ENCODE data around the gene TM2D3. TPM values are rescaled to one million over a fixed set of nuclear protein-coding genes. Genes with fewer than 3 reads are reported as not detected.
A peak's percentile ranks its signal among the peaks of the same experiment; 100 is the strongest.

TM2D3 gene
- total and polyA plus RNA-seq, 10 of the 15 experiments (the other 5 are each of a cell fraction or from before 2014, with no cell fraction given), result 28.3 to 84.5 (median 45.0) TPM

GRCh38 chr15:101620671-101621070, 31.5 kb downstream of the TM2D3 start:
- intact Hi-C loops (cut with micrococcal nuclease; ENCODE audit: unreplicated experiment), result no loop called here
- no peak for ATAC-seq
- no peaks in the 10 kb centered on the region for H3K79me2 ChIP-seq (ENCODE audit: control insufficient read depth, insufficient read depth, low read length)
- H4K20me1 ChIP-seq (ENCODE audit: control insufficient read depth, insufficient read depth), result no peaks in the 10 kb centered on the region
- WGBS (ENCODE audit: insufficient coverage, insufficient replicate concordance, low lambda C conversion rate, missing lambda C conversion rate), result 92% methylated on average over 10 of the region's 10 CpGs
- H3K27me3 ChIP-seq (replicated peaks in 1 of 2; ENCODE audit: control insufficient read depth in 2 of 2, insufficient read depth in 2 of 2, low read length in 1 of 2), result no peaks in the 10 kb centered on the region
- POLR2A ChIA-PET, result no interaction called here
- BruUV-seq (replicated peaks), result no TSS peak
- peaks cover 15% of the 10 kb centered on the region for H3K4me1 ChIP-seq (ENCODE audit: control insufficient read depth, insufficient read depth, low read length)
- RAD21 ChIA-PET (ENCODE audit: unreplicated experiment), result no interaction called here
- peaks cover 0 to 2% of the 10 kb centered on the region in 2 experiments; a peak in 1 of 4 replicates for H3K36me3 ChIP-seq (ENCODE audit: control insufficient read depth in 2 of 2, insufficient read depth in 2 of 2, low read length in 1 of 2)
- in situ Hi-C loops (cut with MboI), result no loop called here
- H3K4me2 ChIP-seq (ENCODE audit: control insufficient read depth, insufficient read depth), result peak overlapping the region; percentile 46; the same call in 1 of the 2 replicates
- peak; percentile 9 for DNase-seq (ENCODE audit: low read depth, low spot score)
- H3K9me3 ChIP-seq (replicated peaks; ENCODE audit: control insufficient read depth, insufficient read depth, low read length), result peaks cover 12% of the 10 kb centered on the region
- no peak overlapping the region for H3K27ac ChIP-seq (ENCODE audit: control insufficient read depth, insufficient read depth)
- no peak for TF ChIP-seq EGR1 (IDR thresholded peaks at IDR 0.05; ENCODE audit: borderline replicate concordance in 1 of 2, low read depth in 2 of 2, low read length in 2 of 2)
- no peak for TF ChIP-seq RAD51 (IDR thresholded peaks at IDR 0.05)
- no peak for TF ChIP-seq SIN3A (IDR thresholded peaks at IDR 0.05; ENCODE audit: low read depth, low read length)
- peak; percentile 95 for TF ChIP-seq MEF2A (IDR thresholded peaks at IDR 0.05; ENCODE audit: insufficient read depth, low read depth, low read length)
- TF ChIP-seq RUNX3 (IDR thresholded peaks at IDR 0.05; ENCODE audit: low read length), result peak; percentile 71
- TF ChIP-seq MEF2B (IDR thresholded peaks at IDR 0.05; ENCODE audit: partially characterized antibody, poor library complexity, severe bottlenecking), result peak; percentile 39
- H3K4me3 ChIP-seq, result peak overlapping the region; percentile 8; the same call in 1 of the 2 replicates
- CTCF ChIA-PET, result interaction anchor here (2.1 kb wide), 1 partner anchor 22 kb away, joined by 10 read pairs; no protein-coding TSS in a partner anchor
- H2AFZ ChIP-seq (ENCODE audit: control insufficient read depth, low read depth, low read length), result no peak overlapping the region
- no peak overlapping the region for H3K9ac ChIP-seq (ENCODE audit: control insufficient read depth, insufficient read depth, low read length)
- SMC1A ChIA-PET (ENCODE audit: uncharacterized antibody, unreplicated experiment), result interaction anchor here (0.7 kb wide), 1 partner anchor 404 kb away, joined by 3 read pairs; no protein-coding TSS in a partner anchor
- FAIRE-seq, result no peak

- DNase-seq (ENCODE audit: low read depth, low spot score), result no peak
- ChIA-PET POLR2A (no interaction called here), SMC1A (ENCODE audit: uncharacterized antibody, unreplicated experiment) (no interaction called here), CTCF (no interaction called here), RAD21 (ENCODE audit: unreplicated experiment) (no interaction called here)
- Histone ChIP-seq H3K9me3 (replicated peaks; ENCODE audit: control insufficient read depth, insufficient read depth, low read length) (peaks cover 11% of the 10 kb centered on the region), H3K36me3 (ENCODE audit: control insufficient read depth in 2 of 2, insufficient read depth in 2 of 2, low read length in 1 of 2) (peaks cover 0 to 2% of the 10 kb centered on the region in 2 experiments; a peak in 1 of 4 replicates), H3K79me2 (ENCODE audit: control insufficient read depth, insufficient read depth, low read length) (no peaks in the 10 kb centered on the region), H3K4me2 (ENCODE audit: control insufficient read depth, insufficient read depth) (no peak overlapping the region), H3K4me1 (ENCODE audit: control insufficient read depth, insufficient read depth, low read length) (peaks cover 15% of the 10 kb centered on the region), H3K27ac (ENCODE audit: control insufficient read depth, insufficient read depth) (no peak overlapping the region), H2AFZ (ENCODE audit: control insufficient read depth, low read depth, low read length) (no peak overlapping the region), H4K20me1 (ENCODE audit: control insufficient read depth, insufficient read depth) (no peaks in the 10 kb centered on the region), H3K27me3 (replicated peaks in 1 of 2; ENCODE audit: control insufficient read depth in 2 of 2, insufficient read depth in 2 of 2, low read length in 1 of 2) (no peaks in the 10 kb centered on the region), H3K9ac (ENCODE audit: control insufficient read depth, insufficient read depth, low read length) (no peak overlapping the region), H3K4me3 (no peak overlapping the region)
- no TSS peak for BruUV-seq (replicated peaks)
- no peak for ATAC-seq
- TF ChIP-seq SREBF2 (IDR thresholded peaks at IDR 0.05; ENCODE audit: low read length) (no peak), RBBP5 (conservative IDR thresholded peaks at IDR 0.05) (no peak), SKIL (IDR thresholded peaks at IDR 0.05; ENCODE audit: low read depth, poor library complexity, severe bottlenecking) (no peak), CBFB (IDR thresholded peaks at IDR 0.05; ENCODE audit: low read depth) (no peak), ZNF384 (IDR thresholded peaks at IDR 0.05; ENCODE audit: borderline replicate concordance, low read depth, low read length) (no peak), ZSCAN29 (IDR thresholded peaks at IDR 0.05) (no peak), GATAD2B (conservative IDR thresholded peaks at IDR 0.05; ENCODE audit: low read depth) (no peak), RAD51 (IDR thresholded peaks at IDR 0.05) (no peak), MEF2A (IDR thresholded peaks at IDR 0.05; ENCODE audit: insufficient read depth, low read depth, low read length) (no peak), NFXL1 (IDR thresholded peaks at IDR 0.05; ENCODE audit: borderline replicate concordance) (no peak)
- FAIRE-seq, result no peak
- in situ Hi-C loops (cut with MboI) (no loop called here), intact Hi-C loops (cut with micrococcal nuclease; ENCODE audit: unreplicated experiment) (no loop called here)
- WGBS (ENCODE audit: insufficient coverage, insufficient replicate concordance, low lambda C conversion rate, missing lambda C conversion rate), result 100% methylated on average over 6 of the region's 6 CpGs
Observed at GRCh38 chr15:101619615-101619865, 32.6 kb downstream of the TM2D3 start.
